GM12878 (cell line): ENCODE measurements around the gene CCR1. TPM values are rescaled to one million over a fixed set of nuclear protein-coding genes. Genes with fewer than 3 reads are reported as not detected.

ENCODE experiments used
- ATAC-seq: fragments of 200-7000 bp; cut with Tn5 transposase; 3 replicates; pipeline ENCODE4 v1.9.1; 2020; ENCODE audit warnings: mild to moderate bottlenecking, moderate library complexity
- BruUV-seq: library from RNA; stranded (reverse); fragments of 400-500 nt; replicated peaks from 2 replicates; lab custom pipeline; 2021; lab: Mats Ljungman, UMichigan
- CTCF ChIA-PET: fragments of 300-600 bp; sonication (Branson Sonifier 250); formaldehyde crosslinking; extraction: SDS; loops from one replicate; lab custom pipeline; 2021; ENCODE audit warnings: inconsistent platforms; lab: Yijun Ruan, JAX
- POLR2A ChIA-PET: fragments of 350-600 bp; formaldehyde crosslinking; extraction: SDS; loops from one replicate; lab custom pipeline; 2021; ENCODE audit warnings: inconsistent platforms; lab: Charles Lee
- RAD21 ChIA-PET: fragments of 300-600 bp; sonication (Branson Sonifier 250); formaldehyde crosslinking; loops from one replicate; lab custom pipeline; 2023; ENCODE audit warnings: antibody characterized with exemption; ENCODE audit not compliant: unreplicated experiment; lab: Charles Lee
- SMC1A ChIA-PET: fragments of 300-600 bp; sonication (Branson Sonifier 250); formaldehyde crosslinking; loops from one replicate; lab custom pipeline; 2023; ENCODE audit not compliant: unreplicated experiment, uncharacterized antibody; lab: Charles Lee
- DNase-seq: peaks from one replicate; pipeline ENCODE4 v3.0.0-alpha.2; 2011; ENCODE audit warnings: low read depth, low spot score
- FAIRE-seq: peaks from 3 replicates; lab custom pipeline; 2011; peaks lifted over from hg19 to GRCh38; lab: Jason Lieb, UNC
- H2AFZ ChIP-seq: 2 replicates; pipeline ENCODE4 v1.6.0; 2011; ENCODE audit warnings: low read depth, low read length, control low read depth; ENCODE audit not compliant: control insufficient read depth
- H3K27ac ChIP-seq: 2 replicates; pipeline ENCODE4 v1.5.1; 2011; ENCODE audit warnings: control low read depth; ENCODE audit not compliant: control insufficient read depth, insufficient read depth
- H3K27me3 ChIP-seq, 2 experiments: replicated peaks in 1 of 2; 2 replicates each; pipeline versions ENCODE4 v1.6.0 to v1.6.1; 2011; ENCODE audit warnings: low read length in 1 of 2; ENCODE audit not compliant: control insufficient read depth in 2 of 2, insufficient read depth in 2 of 2
- H3K36me3 ChIP-seq, 2 experiments: 2 replicates each; pipeline ENCODE4 v1.5.1; 2011; ENCODE audit warnings: low read length in 1 of 2; ENCODE audit not compliant: control insufficient read depth in 2 of 2, insufficient read depth in 2 of 2
- H3K4me1 ChIP-seq: 2 replicates; pipeline ENCODE4 v1.6.1; 2011; ENCODE audit warnings: mild to moderate bottlenecking, low read length, moderate library complexity, mixed read lengths; ENCODE audit not compliant: control insufficient read depth, insufficient read depth
- H3K4me2 ChIP-seq: 2 replicates; pipeline ENCODE4 v1.6.0; 2011; ENCODE audit warnings: control low read depth; ENCODE audit not compliant: control insufficient read depth, insufficient read depth
- H3K4me3 ChIP-seq: fragments of 200-600 bp; sonication (generic); 2 replicates; pipeline ENCODE4 v1.5.1; 2016
- H3K79me2 ChIP-seq: 2 replicates; pipeline ENCODE4 v1.6.0; 2011; ENCODE audit warnings: low read length; ENCODE audit not compliant: control insufficient read depth, insufficient read depth
- H3K9ac ChIP-seq: 2 replicates; pipeline ENCODE4 v1.8.0; 2011; ENCODE audit warnings: low read length, control low read depth, mixed read lengths; ENCODE audit not compliant: control insufficient read depth, insufficient read depth
- H3K9me3 ChIP-seq: replicated peaks from 3 replicates; pipeline ENCODE4 v1.5.1; 2011; ENCODE audit warnings: mild to moderate bottlenecking, low read length; ENCODE audit not compliant: control insufficient read depth, insufficient read depth
- H4K20me1 ChIP-seq: 2 replicates; pipeline ENCODE4 v1.6.0; 2011; ENCODE audit not compliant: control insufficient read depth, insufficient read depth
- ATF7 ChIP-seq: fragments of 450-650 bp; IDR thresholded peaks from 2 replicates; pipeline ENCODE4 v1.6.1; 2016; ENCODE audit warnings: low read depth, mild to moderate bottlenecking
- BMI1 ChIP-seq: fragments of 450-650 bp; IDR thresholded peaks from 2 replicates; pipeline ENCODE4 v1.6.1; 2016; ENCODE audit warnings: mild to moderate bottlenecking, moderate library complexity, borderline replicate concordance
- DPF2 ChIP-seq: fragments of 450-650 bp; IDR thresholded peaks from 2 replicates; pipeline ENCODE4 v1.6.1; 2017; ENCODE audit warnings: mild to moderate bottlenecking
- HDAC2 ChIP-seq: fragments of 200-600 bp; sonication (generic); IDR thresholded peaks from 2 replicates; pipeline ENCODE4 v1.6.1; 2017
- KLF5 ChIP-seq: fragments of 450-650 bp; IDR thresholded peaks from 2 replicates; pipeline ENCODE4 v1.6.1; 2014; ENCODE audit warnings: mild to moderate bottlenecking; ENCODE audit not compliant: partially characterized antibody
- NR2C2 ChIP-seq: IDR thresholded peaks from 2 replicates; pipeline ENCODE4 v1.6.1; 2011; ENCODE audit warnings: borderline replicate concordance, low read depth; ENCODE audit not compliant: control insufficient read depth, insufficient read length
- SIN3A ChIP-seq: IDR thresholded peaks from 2 replicates; pipeline ENCODE4 v1.6.1; 2012; ENCODE audit warnings: low read depth, low read length, improper control_type of control experiment
- SMAD1 ChIP-seq: fragments of 450-650 bp; IDR thresholded peaks from 2 replicates; pipeline ENCODE4 v1.6.1; 2018; ENCODE audit warnings: mild to moderate bottlenecking, low read depth; ENCODE audit not compliant: partially characterized antibody
- SP1 ChIP-seq: IDR thresholded peaks from one replicate; pipeline ENCODE4 v1.6.1; 2011; ENCODE audit warnings: low read depth, low read length
- ZBTB33 ChIP-seq: fragments of 450-650 bp; IDR thresholded peaks from 2 replicates; pipeline ENCODE4 v1.6.1; 2017; ENCODE audit warnings: mild to moderate bottlenecking
- ZNF622 ChIP-seq: fragments of 450-650 bp; IDR thresholded peaks from 2 replicates; pipeline ENCODE4 v1.6.1; 2017; ENCODE audit warnings: mild to moderate bottlenecking, inconsistent platforms
- WGBS: methylation state at CpG from one replicate; pipeline ENCODE4 v1.1.6; 2016; ENCODE audit warnings: low lambda C conversion rate; ENCODE audit not compliant: insufficient replicate concordance, insufficient coverage; ENCODE audit errors: missing lambda C conversion rate; 5-methylcytosine and 5-hydroxymethylcytosine counted together
- in situ Hi-C: fragments of 300-500 bp; cut with MboI; formaldehyde crosslinking; loops from 9 replicates; pipeline ENCODE4 v1.14.3; 2018; ENCODE audit warnings: mixed read lengths
- intact Hi-C: fragments of 100-400 bp; cut with micrococcal nuclease; formaldehyde crosslinking; loops from one replicate; pipeline ENCODE4 v1.14.2; 2022; ENCODE audit not compliant: unreplicated experiment
- polyA plus RNA-seq, 11 experiments: library from polyadenylated mRNA; depleted of rRNA in 4 of 11; unstranded in 6 of 11; stranded (reverse) in 5 of 11; fragments of >200 nt; fragmentation: Nextera tagmentation in 4 of 11; fragmentation: Illumina TruSeq in 1 of 11; extraction: Ambion mirVana in 4 of 11; extraction: Trizol in 1 of 11; gene quantifications; 1 replicate in 1 of 11; 2 replicates in 10 of 11; pipeline versions ENCODE4 v1.2.1 to v1.2.3, GENCODE V29; 2011 to 2016; ENCODE audit warnings: inconsistent platforms in 2 of 11, missing spikeins in 2 of 11, low read depth in 1 of 11
- total RNA-seq, 4 experiments: library from RNA; depleted of rRNA in 3 of 4; stranded (reverse); fragments of >200 nt in 3 of 4; fragmentation: Illumina TruSeq in 1 of 4; extraction: Trizol in 1 of 4; gene quantifications; 2 replicates each; pipeline versions ENCODE4 v1.2.1 to v1.2.3, GENCODE V29; 2013 to 2021

Gene CCR1
- total and polyA plus RNA-seq, 10 of the 15 experiments (the other 5 are each of a cell fraction or from before 2014, with no cell fraction given), result 2.3 to 11.0 (median 7.8) TPM

GRCh38 chr3:46154311-46154710 lies 53.8 kb downstream of the CCR1 start:
- no peak for ATAC-seq
- ChIA-PET CTCF (interaction anchor here (1.1 kb wide), 1 partner anchor 10 kb away, joined by 3 read pairs; no protein-coding TSS in a partner anchor), SMC1A (no interaction called here), POLR2A (no interaction called here), RAD21 (no interaction called here)
- H3K36me3 ChIP-seq, result no peaks in the 10 kb centered on the region
- H2AFZ ChIP-seq, result no peak overlapping the region
- H3K9me3 ChIP-seq, result no peaks in the 10 kb centered on the region; the same call in 2 of the 3 replicates
- no peaks in the 10 kb centered on the region for H3K79me2 ChIP-seq
- no peak overlapping the region for H3K4me2 ChIP-seq
- intact Hi-C loops, result no loop called here
- no peaks in the 10 kb centered on the region for H4K20me1 ChIP-seq
- H3K4me3 ChIP-seq, result no peak overlapping the region
- no peak for DNase-seq
- H3K4me1 ChIP-seq, result no peaks in the 10 kb centered on the region
- in situ Hi-C loops, result no loop called here
- TF ChIP-seq HDAC2 (no peak), SIN3A (no peak), BMI1 (no peak), ATF7 (no peak), SMAD1 (no peak), NR2C2 (no peak), ZNF622 (no peak), KLF5 (no peak), DPF2 (no peak), SP1 (no peak), ZBTB33 (no peak)
- 73% methylated on average over 1 of the region's 1 CpG for WGBS
- no peak overlapping the region for H3K9ac ChIP-seq
- no peak overlapping the region for H3K27ac ChIP-seq
- no peaks in the 10 kb centered on the region for H3K27me3 ChIP-seq
- FAIRE-seq, result no peak
- BruUV-seq, result no TSS peak

Other genes starting within 250 kb of the CCR1 start
- 4.9 and 6.6 TPM in 2 replicates for gene FYCO1, start 212.5 kb downstream of the CCR1 start, total RNA-seq (2014; rRNA removed)
- gene FYCO1, start 212.5 kb downstream of the CCR1 start, total RNA-seq (2014; rRNA removed; fragmentation: Illumina TruSeq; extraction: Trizol), result 6.5 and 8.5 TPM in 2 replicates
- gene FYCO1, start 212.5 kb downstream of the CCR1 start, total RNA-seq (2021), result 8.4 and 8.6 TPM in 2 replicates
- gene FYCO1, start 212.5 kb downstream of the CCR1 start, polyA plus RNA-seq (2011; rRNA removed), result 5.6 and 7.1 TPM in 2 replicates
- 6.9 and 7.8 TPM in 2 replicates for gene FYCO1, start 212.5 kb downstream of the CCR1 start, polyA plus RNA-seq (2014; fragmentation: Illumina TruSeq; extraction: Trizol)
- gene FYCO1, start 212.5 kb downstream of the CCR1 start, polyA plus RNA-seq (2014; fragmentation: Nextera tagmentation; extraction: Ambion mirVana), result 1 to 10 TPM; 1.5 to 2.2 TPM
- gene FYCO1, start 212.5 kb downstream of the CCR1 start, polyA plus RNA-seq (2014; rRNA removed), result 6.6 and 6.9 TPM in 2 replicates
- 1 to 10 TPM; 2.6 to 3.9 TPM for gene FYCO1, start 212.5 kb downstream of the CCR1 start, polyA plus RNA-seq (2016; fragmentation: Nextera tagmentation; extraction: Ambion mirVana)
- gene XCR1, start 180.8 kb downstream of the CCR1 start, total RNA-seq (2014; rRNA removed), result 0.05 and 0.17 TPM in 2 replicates
- gene XCR1, start 180.8 kb downstream of the CCR1 start, total RNA-seq (2014; rRNA removed; fragmentation: Illumina TruSeq; extraction: Trizol), result 0.09 TPM in 2 replicates
- gene XCR1, start 180.8 kb downstream of the CCR1 start, total RNA-seq (2021), result 0.13 and 0.26 TPM in 2 replicates
- gene XCR1, start 180.8 kb downstream of the CCR1 start, polyA plus RNA-seq (2011; rRNA removed), result 0.03 TPM in 2 replicates
- gene XCR1, start 180.8 kb downstream of the CCR1 start, polyA plus RNA-seq (2014; fragmentation: Illumina TruSeq; extraction: Trizol), result 0.24 and 0.38 TPM in 2 replicates
- gene XCR1, start 180.8 kb downstream of the CCR1 start, polyA plus RNA-seq (2014; fragmentation: Nextera tagmentation; extraction: Ambion mirVana), result under 1 TPM; 0.02 to 0.05 TPM
- gene XCR1, start 180.8 kb downstream of the CCR1 start, polyA plus RNA-seq (2014; rRNA removed), result 0.16 and 0.29 TPM in 2 replicates
- gene XCR1, start 180.8 kb downstream of the CCR1 start, polyA plus RNA-seq (2016; fragmentation: Nextera tagmentation; extraction: Ambion mirVana), result not detected
- gene CCR3, start 34.1 kb upstream of the CCR1 start, total RNA-seq (2014; rRNA removed), result 0.23 and 0.65 TPM in 2 replicates
- gene CCR3, start 34.1 kb upstream of the CCR1 start, total RNA-seq (2014; rRNA removed; fragmentation: Illumina TruSeq; extraction: Trizol), result 0.27 and 0.60 TPM in 2 replicates
- gene CCR3, start 34.1 kb upstream of the CCR1 start, total RNA-seq (2021), result 0.41 and 0.66 TPM in 2 replicates
- not detected in 2 replicates for gene CCR3, start 34.1 kb upstream of the CCR1 start, polyA plus RNA-seq (2011; rRNA removed)
- 0.65 and 0.78 TPM in 2 replicates for gene CCR3, start 34.1 kb upstream of the CCR1 start, polyA plus RNA-seq (2014; fragmentation: Illumina TruSeq; extraction: Trizol)
- gene CCR3, start 34.1 kb upstream of the CCR1 start, polyA plus RNA-seq (2014; fragmentation: Nextera tagmentation; extraction: Ambion mirVana), result under 1 TPM; 0.53 TPM
- 0.58 TPM in 2 replicates for gene CCR3, start 34.1 kb upstream of the CCR1 start, polyA plus RNA-seq (2014; rRNA removed)
- under 1 TPM; 0.13 to 0.20 TPM for gene CCR3, start 34.1 kb upstream of the CCR1 start, polyA plus RNA-seq (2016; fragmentation: Nextera tagmentation; extraction: Ambion mirVana)
- 3.6 and 4.4 TPM in 2 replicates for gene CCR2, start 145.8 kb upstream of the CCR1 start, total RNA-seq (2014; rRNA removed)
- 4.3 and 4.4 TPM in 2 replicates for gene CCR2, start 145.8 kb upstream of the CCR1 start, total RNA-seq (2014; rRNA removed; fragmentation: Illumina TruSeq; extraction: Trizol)
- 2.5 and 3.5 TPM in 2 replicates for gene CCR2, start 145.8 kb upstream of the CCR1 start, total RNA-seq (2021)
- not detected in 2 replicates for gene CCR2, start 145.8 kb upstream of the CCR1 start, polyA plus RNA-seq (2011; rRNA removed)
- 3.6 and 4.1 TPM in 2 replicates for gene CCR2, start 145.8 kb upstream of the CCR1 start, polyA plus RNA-seq (2014; fragmentation: Illumina TruSeq; extraction: Trizol)
- 1 to 10 TPM; 2.5 to 4.7 TPM for gene CCR2, start 145.8 kb upstream of the CCR1 start, polyA plus RNA-seq (2014; fragmentation: Nextera tagmentation; extraction: Ambion mirVana)
- 2.1 and 2.7 TPM in 2 replicates for gene CCR2, start 145.8 kb upstream of the CCR1 start, polyA plus RNA-seq (2014; rRNA removed)
- 1 to 10 TPM; 1.9 to 2.7 TPM for gene CCR2, start 145.8 kb upstream of the CCR1 start, polyA plus RNA-seq (2016; fragmentation: Nextera tagmentation; extraction: Ambion mirVana)
- gene CCR5, start 162.6 kb upstream of the CCR1 start, total RNA-seq (2014; rRNA removed), result 0.17 and 0.27 TPM in 2 replicates
- 0.92 and 1.2 TPM in 2 replicates for gene CCR5, start 162.6 kb upstream of the CCR1 start, total RNA-seq (2014; rRNA removed; fragmentation: Illumina TruSeq; extraction: Trizol)
- gene CCR5, start 162.6 kb upstream of the CCR1 start, total RNA-seq (2021), result 1.2 TPM in 2 replicates
- gene CCR5, start 162.6 kb upstream of the CCR1 start, polyA plus RNA-seq (2011; rRNA removed), result not detected in 2 replicates
- gene CCR5, start 162.6 kb upstream of the CCR1 start, polyA plus RNA-seq (2014; fragmentation: Illumina TruSeq; extraction: Trizol), result 1.6 TPM in 2 replicates
- under 1 TPM; 0.21 to 0.51 TPM for gene CCR5, start 162.6 kb upstream of the CCR1 start, polyA plus RNA-seq (2014; fragmentation: Nextera tagmentation; extraction: Ambion mirVana)
- 0.94 and 1.2 TPM in 2 replicates for gene CCR5, start 162.6 kb upstream of the CCR1 start, polyA plus RNA-seq (2014; rRNA removed)
- gene CCR5, start 162.6 kb upstream of the CCR1 start, polyA plus RNA-seq (2016; fragmentation: Nextera tagmentation; extraction: Ambion mirVana), result under 1 TPM; 0.49 to 0.82 TPM
- gene CCRL2, start 198.9 kb upstream of the CCR1 start, total RNA-seq (2014; rRNA removed), result 2.1 and 2.3 TPM in 2 replicates
- gene CCRL2, start 198.9 kb upstream of the CCR1 start, total RNA-seq (2014; rRNA removed; fragmentation: Illumina TruSeq; extraction: Trizol), result 1.8 and 2.2 TPM in 2 replicates
- gene CCRL2, start 198.9 kb upstream of the CCR1 start, total RNA-seq (2021), result 1.6 and 2.1 TPM in 2 replicates
- 0.04 TPM in 1 of 2 replicates, not detected in the other for gene CCRL2, start 198.9 kb upstream of the CCR1 start, polyA plus RNA-seq (2011; rRNA removed)
- 1.7 and 2.1 TPM in 2 replicates for gene CCRL2, start 198.9 kb upstream of the CCR1 start, polyA plus RNA-seq (2014; fragmentation: Illumina TruSeq; extraction: Trizol)
- 1 to 10 TPM; 1.5 to 2.2 TPM for gene CCRL2, start 198.9 kb upstream of the CCR1 start, polyA plus RNA-seq (2014; fragmentation: Nextera tagmentation; extraction: Ambion mirVana)
- 1.6 and 2.5 TPM in 2 replicates for gene CCRL2, start 198.9 kb upstream of the CCR1 start, polyA plus RNA-seq (2014; rRNA removed)
- gene CCRL2, start 198.9 kb upstream of the CCR1 start, polyA plus RNA-seq (2016; fragmentation: Nextera tagmentation; extraction: Ambion mirVana), result 1 to 10 TPM; 1.2 to 1.7 TPM